PC-9 (cell line): ENCODE data around the gene PIGR. TPM values are rescaled to one million over a fixed set of nuclear protein-coding genes. Genes with fewer than 3 reads are reported as not detected.

ENCODE experiments used
- BruUV-seq: library from RNA; stranded (reverse); fragments of 400-500 nt; replicated peaks from 2 replicates; lab custom pipeline; 2021; lab: Mats Ljungman, UMichigan
- CTCF ChIA-PET: fragments of 300-600 bp; sonication (Branson Sonifier 250); formaldehyde crosslinking; loops from one replicate; lab custom pipeline; 2022; ENCODE audit warnings: antibody characterized with exemption; lab: Charles Lee
- POLR2A ChIA-PET: fragments of 300-600 bp; sonication (Branson Sonifier 250); formaldehyde crosslinking; loops from one replicate; lab custom pipeline; 2022; ENCODE audit warnings: antibody characterized with exemption; ENCODE audit not compliant: unreplicated experiment; lab: Charles Lee
- DNase-seq, 2 experiments: peaks; one replicate each; pipeline versions ENCODE4 v3.0.0 to v3.0.0-alpha.2; 2015 to 2022; ENCODE audit warnings: mixed read lengths in 1 of 2
- H2AFZ ChIP-seq: fragments of 200-600 bp; sonication (generic); 2 replicates; pipeline ENCODE4 v1.8.1; 2017; ENCODE audit warnings: antibody characterized with exemption
- H3F3A ChIP-seq: fragments of 200-600 bp; sonication (generic); 2 replicates; pipeline ENCODE4 v1.8.1; 2017; ENCODE audit warnings: antibody characterized with exemption, mild to moderate bottlenecking, low read depth; ENCODE audit not compliant: insufficient read depth
- H3K27ac ChIP-seq: fragments of 200-600 bp; sonication (generic); 2 replicates; pipeline ENCODE4 v1.6.1; 2016; ENCODE audit warnings: mixed run types
- H3K27me3 ChIP-seq: fragments of 200-600 bp; sonication (generic); 2 replicates; pipeline ENCODE4 v1.6.1; 2016; ENCODE audit warnings: low read depth, mixed run types; ENCODE audit not compliant: insufficient read depth
- H3K36me3 ChIP-seq: fragments of 200-600 bp; sonication (generic); 2 replicates; pipeline ENCODE4 v1.6.1; 2016; ENCODE audit warnings: low read depth, mixed run types
- H3K4me1 ChIP-seq: fragments of 200-600 bp; sonication (generic); replicated peaks from 2 replicates; pipeline ENCODE4 v1.6.1; 2016; ENCODE audit warnings: mixed run types; ENCODE audit not compliant: insufficient read depth
- H3K4me2 ChIP-seq: fragments of 200-600 bp; sonication (generic); 2 replicates; pipeline ENCODE4 v1.6.1; 2017; ENCODE audit warnings: mixed run types
- H3K4me3 ChIP-seq: fragments of 200-600 bp; sonication (generic); 2 replicates; pipeline ENCODE4 v1.6.1; 2016; ENCODE audit warnings: mixed run types
- H3K79me2 ChIP-seq: fragments of 200-600 bp; sonication (generic); 2 replicates; pipeline ENCODE4 v1.6.1; 2017; ENCODE audit warnings: low read depth, mixed run types
- H3K9me2 ChIP-seq: fragments of 200-600 bp; sonication (generic); 2 replicates; pipeline ENCODE4 v1.8.1; 2017; ENCODE audit warnings: mild to moderate bottlenecking; ENCODE audit not compliant: insufficient read depth
- H3K9me3 ChIP-seq: fragments of 200-600 bp; sonication (generic); 2 replicates; pipeline ENCODE4 v1.8.1; 2016; ENCODE audit warnings: low read depth; ENCODE audit not compliant: insufficient read depth
- H4K20me1 ChIP-seq: fragments of 200-600 bp; sonication (generic); 2 replicates; pipeline ENCODE4 v1.8.1; 2017; ENCODE audit not compliant: insufficient read depth
- CTCF ChIP-seq: fragments of 200-600 bp; sonication (generic); conservative IDR thresholded peaks from 2 replicates; pipeline ENCODE4 v1.6.1; 2017; ENCODE audit warnings: mixed run types, antibody characterized with exemption, mild to moderate bottlenecking, moderate library complexity
- EZH2 ChIP-seq: fragments of 200-600 bp; sonication (generic); IDR thresholded peaks from 2 replicates; pipeline ENCODE4 v1.8.0; 2017; ENCODE audit warnings: antibody characterized with exemption, low read depth
- intact Hi-C: fragments of 100-400 bp; cut with micrococcal nuclease; formaldehyde crosslinking; loops from one replicate; pipeline ENCODE4 v1.10.0; 2022; ENCODE audit not compliant: unreplicated experiment
- total RNA-seq: library from RNA; stranded (reverse); gene quantifications from 2 replicates; pipeline ENCODE4 v1.2.3, GENCODE V29; 2021

Gene PIGR
- total RNA-seq, 1 experiment from 2014 or later: not detected

GRCh38 chr1:206933333-206933945, 12.8 kb downstream of the PIGR start:
- intact Hi-C loops: no loop called here
- Histone ChIP-seq H3K79me2 (no peaks in the 10 kb centered on the region), H3K4me1 (no peaks in the 10 kb centered on the region), H3K36me3 (no peaks in the 10 kb centered on the region), H4K20me1 (no peaks in the 10 kb centered on the region), H3K4me3 (no peak overlapping the region), H3K9me3 (no peaks in the 10 kb centered on the region), H3K9me2 (no peaks in the 10 kb centered on the region), H3K4me2 (no peak overlapping the region), H3K27ac (no peak overlapping the region), H3F3A (no peaks in the 10 kb centered on the region), H2AFZ (no peak overlapping the region), H3K27me3 (no peaks in the 10 kb centered on the region)
- ChIA-PET CTCF (interaction anchor here (0.6 kb wide), 1 partner anchor 55 kb away, joined by 4 read pairs; no protein-coding TSS in a partner anchor), POLR2A (no interaction called here)
- DNase-seq: no peak
- BruUV-seq: no TSS peak
- TF ChIP-seq CTCF (peak; percentile 58; the same call in 1 of the 2 replicates), EZH2 (no peak)

GRCh38 chr1:206932177-206932576, 14.1 kb downstream of the PIGR start:
- DNase-seq: no peak
- H3K4me1 ChIP-seq: peaks cover 9% of the 10 kb centered on the region
- H3K9me3 ChIP-seq: no peaks in the 10 kb centered on the region
- H3K27ac ChIP-seq: no peak overlapping the region
- H3K4me2 ChIP-seq: no peak overlapping the region
- H4K20me1 ChIP-seq: no peaks in the 10 kb centered on the region
- no TSS peak for BruUV-seq
- intact Hi-C loops: no loop called here
- no peaks in the 10 kb centered on the region for H3K27me3 ChIP-seq
- no peak for TF ChIP-seq EZH2
- TF ChIP-seq CTCF: no peak
- no peaks in the 10 kb centered on the region for H3K36me3 ChIP-seq
- no peaks in the 10 kb centered on the region for H3K9me2 ChIP-seq
- no peaks in the 10 kb centered on the region for H3K79me2 ChIP-seq
- CTCF ChIA-PET: interaction anchor here (0.5 kb wide), 1 partner anchor 428 kb away, joined by 3 read pairs; no protein-coding TSS in a partner anchor
- H3K4me3 ChIP-seq: no peak overlapping the region
- POLR2A ChIA-PET: no interaction called here
- H3F3A ChIP-seq: peaks cover 9% of the 10 kb centered on the region; the same call in 1 of the 2 replicates
- no peak overlapping the region for H2AFZ ChIP-seq

DNA sequence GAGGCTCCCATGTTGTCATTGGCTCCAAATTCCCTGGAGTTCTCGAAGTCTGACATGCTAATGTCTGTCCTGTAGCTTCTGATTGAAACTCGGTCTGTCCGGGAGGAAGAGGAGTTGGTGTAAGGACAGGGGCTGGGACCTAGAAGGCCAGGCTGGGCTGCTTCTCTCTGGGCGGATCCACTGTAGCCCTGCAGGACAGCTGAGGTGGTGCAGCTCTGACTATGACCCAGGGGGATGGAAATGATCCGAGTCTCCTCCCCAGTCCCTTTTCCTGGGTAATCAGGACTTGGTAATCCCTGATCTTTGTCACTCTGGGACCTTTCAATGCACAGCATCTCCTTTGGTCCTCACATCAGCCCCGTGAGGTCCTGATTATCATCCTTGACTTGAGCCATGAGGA, 14.6 kb downstream of the PIGR start:
- Histone ChIP-seq H3K9me3 (no peaks in the 10 kb centered on the region), H3K4me3 (no peak overlapping the region), H3F3A (peaks cover 11% of the 10 kb centered on the region; the same call in 1 of the 2 replicates), H3K4me1 (peaks cover 13% of the 10 kb centered on the region), H3K79me2 (no peaks in the 10 kb centered on the region), H3K4me2 (no peak overlapping the region), H3K27me3 (no peaks in the 10 kb centered on the region), H3K9me2 (no peaks in the 10 kb centered on the region), H2AFZ (no peak overlapping the region), H3K36me3 (no peaks in the 10 kb centered on the region), H4K20me1 (no peaks in the 10 kb centered on the region), H3K27ac (no peak overlapping the region)
- CTCF ChIA-PET: interaction anchor here (0.5 kb wide), 1 partner anchor 428 kb away, joined by 3 read pairs; no protein-coding TSS in a partner anchor
- no TSS peak for BruUV-seq
- TF ChIP-seq EZH2: no peak
- TF ChIP-seq CTCF: no peak
- POLR2A ChIA-PET: no interaction called here
- intact Hi-C loops: no loop called here
- DNase-seq: no peak
